ENCODE results near the gene VSX1. TPM values are rescaled to one million over a fixed set of nuclear protein-coding genes. Genes with fewer than 3 reads are reported as not detected.

Gene VSX1
- total and polyA plus RNA-seq, 2 donors (not counting 1 experiment from before 2014, with no cell fraction given): not detected

DNA sequence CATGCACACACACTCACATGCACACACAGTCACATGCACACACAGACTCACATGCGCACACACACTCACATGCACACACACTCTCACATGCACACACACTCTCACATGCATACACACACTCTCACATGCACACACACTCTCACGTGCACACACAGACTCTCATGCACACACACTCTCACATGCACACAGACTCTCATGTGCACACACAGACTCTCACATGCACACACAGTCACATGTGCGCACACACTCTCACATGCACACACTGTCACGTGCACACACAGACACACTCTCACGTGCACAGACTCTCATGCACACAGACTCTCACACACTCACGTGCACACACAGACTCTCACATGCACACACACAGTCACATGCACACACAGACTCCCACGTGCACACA, 36.6 kb upstream of the VSX1 start:
- intact Hi-C loops (cut with micrococcal nuclease): no loop called here
- Mint-ChIP-seq H3K9me3 (ENCODE audit: insufficient read depth) (no peaks in the 10 kb centered on the region), H3K27me3 (peaks cover 29% of the 10 kb centered on the region), H3K27ac (no peak overlapping the region), H3K4me1 (no peaks in the 10 kb centered on the region), H3K4me3 (no peak overlapping the region)
- no peaks in the 10 kb centered on the region for H3K36me3 ChIP-seq (replicated peaks in 1 of 2; ENCODE audit: control extremely low read depth in 1 of 2, control insufficient read depth in 1 of 2, extremely low read depth in 1 of 2, insufficient read depth in 2 of 2, low read length in 1 of 2)
- H3K27ac ChIP-seq (ENCODE audit: low read length in 2 of 2): no peak overlapping the region
- peaks cover 0 to 9% (median 3%) of the 10 kb centered on the region in 4 experiments for H3K27me3 ChIP-seq (replicated peaks in 1 of 4; ENCODE audit: control extremely low read depth in 1 of 4, control insufficient read depth in 3 of 4, insufficient read depth in 4 of 4, low read length in 3 of 4)
- H3K9me3 ChIP-seq (ENCODE audit: control extremely low read depth in 1 of 3, control insufficient read depth in 2 of 3, insufficient read depth in 1 of 3, low read length in 2 of 3): peaks cover 0 to 9% (median 1%) of the 10 kb centered on the region in 3 donors
- no peak overlapping the region for H3K4me2 ChIP-seq (replicated peaks; ENCODE audit: low read depth, low read length, poor library complexity, severe bottlenecking)
- no peaks in the 10 kb centered on the region for H3K4me1 ChIP-seq (ENCODE audit: control insufficient read depth in 2 of 2, insufficient read depth in 2 of 2, low read length in 2 of 2)
- TF ChIP-seq, protein P1, sequence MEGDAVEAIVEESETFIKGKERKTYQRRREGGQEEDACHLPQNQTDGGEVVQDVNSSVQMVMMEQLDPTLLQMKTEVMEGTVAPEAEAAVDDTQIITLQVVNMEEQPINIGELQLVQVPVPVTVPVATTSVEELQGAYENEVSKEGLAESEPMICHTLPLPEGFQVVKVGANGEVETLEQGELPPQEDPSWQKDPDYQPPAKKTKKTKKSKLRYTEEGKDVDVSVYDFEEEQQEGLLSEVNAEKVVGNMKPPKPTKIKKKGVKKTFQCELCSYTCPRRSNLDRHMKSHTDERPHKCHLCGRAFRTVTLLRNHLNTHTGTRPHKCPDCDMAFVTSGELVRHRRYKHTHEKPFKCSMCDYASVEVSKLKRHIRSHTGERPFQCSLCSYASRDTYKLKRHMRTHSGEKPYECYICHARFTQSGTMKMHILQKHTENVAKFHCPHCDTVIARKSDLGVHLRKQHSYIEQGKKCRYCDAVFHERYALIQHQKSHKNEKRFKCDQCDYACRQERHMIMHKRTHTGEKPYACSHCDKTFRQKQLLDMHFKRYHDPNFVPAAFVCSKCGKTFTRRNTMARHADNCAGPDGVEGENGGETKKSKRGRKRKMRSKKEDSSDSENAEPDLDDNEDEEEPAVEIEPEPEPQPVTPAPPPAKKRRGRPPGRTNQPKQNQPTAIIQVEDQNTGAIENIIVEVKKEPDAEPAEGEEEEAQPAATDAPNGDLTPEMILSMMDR (IDR thresholded peaks at IDR 0.05): no peak
- ATAC-seq (ENCODE audit: low read depth) (no peak), DNase-seq (no peak)
- POLR2A ChIA-PET: no interaction called here
- H2AFZ ChIP-seq (ENCODE audit: insufficient read depth, low read depth, low read length, poor library complexity, severe bottlenecking): no peak overlapping the region
- 93% methylated on average over 6 of the region's 7 CpGs for WGBS (ENCODE audit: insufficient coverage)
- H3K79me2 ChIP-seq (ENCODE audit: control insufficient read depth, insufficient read depth, low read length): no peaks in the 10 kb centered on the region
- no peak overlapping the region for H3K9ac ChIP-seq (ENCODE audit: low read length)
- H4K20me1 ChIP-seq (ENCODE audit: control insufficient read depth, insufficient read depth, low read length, poor library complexity, severe bottlenecking): no peaks in the 10 kb centered on the region
- CTCF ChIA-PET: no interaction called here
- H3K4me3 ChIP-seq (ENCODE audit: control extremely low read depth in 1 of 5, extremely low read depth in 1 of 5, insufficient read depth in 1 of 5, low read depth in 2 of 5, low read length in 4 of 5): no peak overlapping the region

DNA sequence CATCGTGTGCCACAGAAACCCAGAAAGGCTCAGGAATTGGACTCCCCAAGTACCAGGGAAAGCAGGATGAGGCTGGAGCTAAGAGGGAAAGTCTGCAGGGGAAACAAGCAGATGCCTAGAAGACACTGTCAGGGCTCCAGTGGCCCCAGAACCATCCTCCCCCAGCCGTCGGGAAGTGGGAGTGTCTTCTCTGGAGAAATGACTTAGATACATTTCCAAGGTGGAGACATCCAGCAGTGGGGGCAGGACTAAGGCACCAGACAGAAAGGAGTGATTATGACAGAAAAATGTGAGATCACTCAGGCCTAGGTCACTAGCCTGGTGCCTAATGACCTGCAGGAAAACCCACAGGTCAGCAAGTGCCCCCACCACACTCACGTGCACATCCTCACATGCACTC, 36.0 kb upstream of the VSX1 start:
- Mint-ChIP-seq H3K27ac (no peak overlapping the region), H3K9me3 (ENCODE audit: insufficient read depth) (no peaks in the 10 kb centered on the region), H3K27me3 (peaks cover 30% of the 10 kb centered on the region), H3K4me1 (no peaks in the 10 kb centered on the region), H3K4me3 (no peak overlapping the region)
- ATAC-seq (ENCODE audit: low read depth) (no peak), DNase-seq (no peak)
- intact Hi-C loops (cut with micrococcal nuclease): no loop called here
- Histone ChIP-seq H3K79me2 (ENCODE audit: control insufficient read depth, insufficient read depth, low read length) (no peaks in the 10 kb centered on the region), H3K9ac (ENCODE audit: low read length) (no peak overlapping the region), H4K20me1 (ENCODE audit: control insufficient read depth, insufficient read depth, low read length, poor library complexity, severe bottlenecking) (no peaks in the 10 kb centered on the region), H2AFZ (ENCODE audit: insufficient read depth, low read depth, low read length, poor library complexity, severe bottlenecking) (no peak overlapping the region), H3K27me3 (replicated peaks in 1 of 4; ENCODE audit: control extremely low read depth in 1 of 4, control insufficient read depth in 3 of 4, insufficient read depth in 4 of 4, low read length in 3 of 4) (peaks cover 0 to 9% (median 3%) of the 10 kb centered on the region in 4 experiments), H3K27ac (ENCODE audit: low read length in 2 of 2) (no peak overlapping the region), H3K9me3 (ENCODE audit: control extremely low read depth in 1 of 3, control insufficient read depth in 2 of 3, insufficient read depth in 1 of 3, low read length in 2 of 3) (peaks cover 0 to 9% (median 1%) of the 10 kb centered on the region in 3 donors), H3K4me2 (replicated peaks; ENCODE audit: low read depth, low read length, poor library complexity, severe bottlenecking) (no peak overlapping the region), H3K4me3 (ENCODE audit: control extremely low read depth in 1 of 5, extremely low read depth in 1 of 5, insufficient read depth in 1 of 5, low read depth in 2 of 5, low read length in 4 of 5) (no peak overlapping the region), H3K4me1 (ENCODE audit: control insufficient read depth in 2 of 2, insufficient read depth in 2 of 2, low read length in 2 of 2) (no peaks in the 10 kb centered on the region), H3K36me3 (replicated peaks in 1 of 2; ENCODE audit: control extremely low read depth in 1 of 2, control insufficient read depth in 1 of 2, extremely low read depth in 1 of 2, insufficient read depth in 2 of 2, low read length in 1 of 2) (no peaks in the 10 kb centered on the region)
- WGBS (ENCODE audit: insufficient coverage): 83% methylated on average over 4 of the region's 4 CpGs
- TF ChIP-seq EZH2 (IDR thresholded peaks at IDR 0.05; ENCODE audit: borderline replicate concordance, insufficient read depth, low read depth, low read length, poor library complexity, severe bottlenecking): no peak
- TF ChIP-seq, protein P1 (IDR thresholded peaks at IDR 0.05): no peak
- CTCF ChIA-PET: no interaction called here
- POLR2A ChIA-PET: no interaction called here

Measured in B cell (primary cell).